ENCODE results near the gene PARL.

PARL gene

DNA sequence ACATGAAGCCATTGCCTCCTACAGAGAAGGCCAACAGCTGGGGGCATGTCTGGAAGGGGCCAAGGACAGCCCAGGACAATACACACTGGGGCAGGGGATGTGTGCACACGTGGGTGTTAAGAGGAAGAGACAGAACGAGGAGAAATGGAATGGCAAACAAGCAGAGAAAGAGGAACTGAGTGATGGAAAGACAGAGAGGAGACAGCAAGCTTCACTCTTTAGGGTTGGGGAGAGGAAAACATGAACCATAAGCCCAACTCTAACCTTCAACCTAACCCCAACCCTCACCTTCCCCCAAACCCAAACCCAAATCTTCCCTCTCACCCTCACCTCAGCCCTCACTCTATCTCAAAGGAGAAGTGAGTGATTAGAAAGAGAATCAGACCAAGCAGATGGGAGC is 11.9 kb upstream of the PARL start:
- H3K9me3 ChIP-seq (replicated peaks in 1 of 2; ENCODE audit: control insufficient read depth in 2 of 2, insufficient read depth in 1 of 2, low read depth in 1 of 2, low read length in 2 of 2) = no peaks in the 10 kb centered on the region
- no peaks in the 10 kb centered on the region for H3K36me3 ChIP-seq (replicated peaks in 1 of 2; ENCODE audit: control insufficient read depth in 2 of 2, insufficient read depth in 2 of 2, low read length in 2 of 2)
- no peak overlapping the region for H3K4ac ChIP-seq (ENCODE audit: low read length)
- H3K79me1 ChIP-seq (ENCODE audit: low read depth, low read length) = no peaks in the 10 kb centered on the region
- no peak overlapping the region for H4K8ac ChIP-seq (ENCODE audit: low read depth, low read length)
- H3K4me2 ChIP-seq (ENCODE audit: insufficient read depth, low read length, poor library complexity, severe bottlenecking) = no peak overlapping the region
- no peak overlapping the region for H2BK5ac ChIP-seq (ENCODE audit: low read length)
- H3K27me3 ChIP-seq (ENCODE audit: control insufficient read depth in 3 of 3, insufficient read depth in 3 of 3, low read depth in 1 of 3, low read length in 3 of 3) = peaks cover 0 to 37% (median 0%) of the 10 kb centered on the region in 3 experiments
- no peak overlapping the region for H3K23ac ChIP-seq (ENCODE audit: low read depth, low read length, poor library complexity)
- WGBS, 2 donors (ENCODE audit: extremely low coverage in 2 of 2, insufficient read length in 2 of 2, insufficient replicate concordance in 1 of 2) = no CpG with 5 or more reads among the region's 2 CpGs
- no peak overlapping the region for H3K14ac ChIP-seq (ENCODE audit: low read length)
- no peak overlapping the region for H4K91ac ChIP-seq (ENCODE audit: low read depth, low read length, poor library complexity)
- no peaks in the 10 kb centered on the region for H3K4me1 ChIP-seq (ENCODE audit: control insufficient read depth in 2 of 2, insufficient read depth in 1 of 2, low read depth in 1 of 2, low read length in 2 of 2)
- no peak overlapping the region for H3K18ac ChIP-seq (ENCODE audit: low read length)
- no peak overlapping the region for H3K27ac ChIP-seq (replicated peaks; ENCODE audit: low read length)
- no peak overlapping the region for H2AFZ ChIP-seq (ENCODE audit: low read length)
- no peak for DNase-seq (ENCODE audit: low spot score)
- no peak overlapping the region for H3K4me3 ChIP-seq (ENCODE audit: low read length in 2 of 2)
- no peak overlapping the region for H2AK5ac ChIP-seq (ENCODE audit: low read depth, low read length)
- no peak overlapping the region for H2BK12ac ChIP-seq (ENCODE audit: low read length)
- H2BK120ac ChIP-seq (ENCODE audit: low read depth, low read length) = no peak overlapping the region
- H3K9ac ChIP-seq (ENCODE audit: low read depth, low read length, poor library complexity) = no peak overlapping the region
- H2BK15ac ChIP-seq (ENCODE audit: low read length) = no peak overlapping the region

DNA sequence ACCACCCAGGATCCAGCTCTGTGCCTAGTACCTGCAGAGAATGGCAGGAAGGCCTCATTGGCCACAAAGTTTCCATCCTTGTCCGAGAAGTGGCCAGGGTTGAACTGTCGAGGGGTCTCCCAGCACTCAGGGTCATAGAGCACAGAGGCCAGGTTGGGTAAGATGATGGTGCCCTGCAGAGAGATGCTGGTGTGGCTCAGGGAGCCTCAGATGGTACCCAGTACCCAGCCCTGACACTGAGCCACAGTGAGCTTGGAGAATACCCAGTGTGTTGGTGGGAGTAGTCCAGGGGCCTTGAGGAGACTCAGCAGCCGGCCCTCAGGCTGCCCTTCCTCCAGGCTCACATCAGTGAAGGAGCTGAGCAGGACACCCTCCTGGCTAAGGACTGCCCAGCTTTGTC is 11.5 kb upstream of the PARL start:
- Histone ChIP-seq H3K36me3 (replicated peaks in 1 of 2; ENCODE audit: control insufficient read depth in 2 of 2, insufficient read depth in 2 of 2, low read length in 2 of 2) (no peaks in the 10 kb centered on the region), H2AFZ (ENCODE audit: low read length) (no peak overlapping the region), H3K79me1 (ENCODE audit: low read depth, low read length) (no peaks in the 10 kb centered on the region), H2BK12ac (ENCODE audit: low read length) (no peak overlapping the region), H2BK5ac (ENCODE audit: low read length) (no peak overlapping the region), H3K4ac (ENCODE audit: low read length) (no peak overlapping the region), H2BK15ac (ENCODE audit: low read length) (no peak overlapping the region), H3K9ac (ENCODE audit: low read depth, low read length, poor library complexity) (no peak overlapping the region), H4K91ac (ENCODE audit: low read depth, low read length, poor library complexity) (no peak overlapping the region), H3K27ac (replicated peaks; ENCODE audit: low read length) (no peak overlapping the region), H3K27me3 (ENCODE audit: control insufficient read depth in 3 of 3, insufficient read depth in 3 of 3, low read depth in 1 of 3, low read length in 3 of 3) (peaks cover 0 to 37% (median 0%) of the 10 kb centered on the region in 3 experiments), H3K23ac (ENCODE audit: low read depth, low read length, poor library complexity) (no peak overlapping the region), H2BK120ac (ENCODE audit: low read depth, low read length) (no peak overlapping the region), H3K4me3 (ENCODE audit: low read length in 2 of 2) (no peak overlapping the region), H3K18ac (ENCODE audit: low read length) (no peak overlapping the region), H3K14ac (ENCODE audit: low read length) (no peak overlapping the region), H3K4me1 (ENCODE audit: control insufficient read depth in 2 of 2, insufficient read depth in 1 of 2, low read depth in 1 of 2, low read length in 2 of 2) (no peaks in the 10 kb centered on the region), H3K9me3 (replicated peaks in 1 of 2; ENCODE audit: control insufficient read depth in 2 of 2, insufficient read depth in 1 of 2, low read depth in 1 of 2, low read length in 2 of 2) (no peaks in the 10 kb centered on the region), H3K4me2 (ENCODE audit: insufficient read depth, low read length, poor library complexity, severe bottlenecking) (no peak overlapping the region), H4K8ac (ENCODE audit: low read depth, low read length) (no peak overlapping the region), H2AK5ac (ENCODE audit: low read depth, low read length) (no peak overlapping the region)
- no peak for DNase-seq (ENCODE audit: low spot score)
- no CpG with 5 or more reads among the region's 3 CpGs for WGBS, 2 donors (ENCODE audit: extremely low coverage in 2 of 2, insufficient read length in 2 of 2, insufficient replicate concordance in 1 of 2)

- H3K36me3 ChIP-seq (replicated peaks in 1 of 2; ENCODE audit: control insufficient read depth in 2 of 2, insufficient read depth in 2 of 2, low read length in 2 of 2) = no peaks in the 10 kb centered on the region
- no peak overlapping the region for H3K4me3 ChIP-seq (ENCODE audit: low read length in 2 of 2)
- no peaks in the 10 kb centered on the region for H3K79me1 ChIP-seq (ENCODE audit: low read depth, low read length)
- H2AK5ac ChIP-seq (ENCODE audit: low read depth, low read length) = no peak overlapping the region
- H3K4me1 ChIP-seq (ENCODE audit: control insufficient read depth in 2 of 2, insufficient read depth in 1 of 2, low read depth in 1 of 2, low read length in 2 of 2) = no peaks in the 10 kb centered on the region
- H3K27ac ChIP-seq (replicated peaks; ENCODE audit: low read length) = no peak overlapping the region
- no peak overlapping the region for H2BK120ac ChIP-seq (ENCODE audit: low read depth, low read length)
- H4K91ac ChIP-seq (ENCODE audit: low read depth, low read length, poor library complexity) = no peak overlapping the region
- H2BK12ac ChIP-seq (ENCODE audit: low read length) = no peak overlapping the region
- no peak overlapping the region for H3K9ac ChIP-seq (ENCODE audit: low read depth, low read length, poor library complexity)
- H3K23ac ChIP-seq (ENCODE audit: low read depth, low read length, poor library complexity) = no peak overlapping the region
- no peak for DNase-seq (ENCODE audit: low spot score)
- H3K4me2 ChIP-seq (ENCODE audit: insufficient read depth, low read length, poor library complexity, severe bottlenecking) = no peak overlapping the region
- peaks cover 0 to 37% (median 0%) of the 10 kb centered on the region in 3 experiments for H3K27me3 ChIP-seq (ENCODE audit: control insufficient read depth in 3 of 3, insufficient read depth in 3 of 3, low read depth in 1 of 3, low read length in 3 of 3)
- peak overlapping the region; percentile 35 for H2AFZ ChIP-seq (ENCODE audit: low read length)
- no peak overlapping the region for H2BK5ac ChIP-seq (ENCODE audit: low read length)
- H3K9me3 ChIP-seq (replicated peaks in 1 of 2; ENCODE audit: control insufficient read depth in 2 of 2, insufficient read depth in 1 of 2, low read depth in 1 of 2, low read length in 2 of 2) = no peaks in the 10 kb centered on the region
- no peak overlapping the region for H3K18ac ChIP-seq (ENCODE audit: low read length)
- WGBS, 2 donors (ENCODE audit: extremely low coverage in 2 of 2, insufficient read length in 2 of 2, insufficient replicate concordance in 1 of 2) = no CpG with 5 or more reads among the region's 6 CpGs
- H4K8ac ChIP-seq (ENCODE audit: low read depth, low read length) = no peak overlapping the region
- H3K4ac ChIP-seq (ENCODE audit: low read length) = no peak overlapping the region
- H3K14ac ChIP-seq (ENCODE audit: low read length) = no peak overlapping the region
- H2BK15ac ChIP-seq (ENCODE audit: low read length) = no peak overlapping the region
These were observed 11.1 kb upstream of the PARL start for GRCh38 chr3:183895774-183896173.

GRCh38 chr3:183895296-183895695 is 10.6 kb upstream of the PARL start:
- Histone ChIP-seq H3K4me3 (ENCODE audit: low read length in 2 of 2) (no peak overlapping the region), H2BK15ac (ENCODE audit: low read length) (no peak overlapping the region), H3K18ac (ENCODE audit: low read length) (no peak overlapping the region), H4K8ac (ENCODE audit: low read depth, low read length) (no peak overlapping the region), H3K14ac (ENCODE audit: low read length) (no peak overlapping the region), H2AFZ (ENCODE audit: low read length) (peak overlapping the region; percentile 35), H3K4me1 (ENCODE audit: control insufficient read depth in 2 of 2, insufficient read depth in 1 of 2, low read depth in 1 of 2, low read length in 2 of 2) (no peaks in the 10 kb centered on the region), H3K4me2 (ENCODE audit: insufficient read depth, low read length, poor library complexity, severe bottlenecking) (no peak overlapping the region), H3K79me1 (ENCODE audit: low read depth, low read length) (no peaks in the 10 kb centered on the region), H3K9me3 (replicated peaks in 1 of 2; ENCODE audit: control insufficient read depth in 2 of 2, insufficient read depth in 1 of 2, low read depth in 1 of 2, low read length in 2 of 2) (no peaks in the 10 kb centered on the region), H3K23ac (ENCODE audit: low read depth, low read length, poor library complexity) (no peak overlapping the region), H2BK5ac (ENCODE audit: low read length) (no peak overlapping the region), H2BK120ac (ENCODE audit: low read depth, low read length) (no peak overlapping the region), H2AK5ac (ENCODE audit: low read depth, low read length) (no peak overlapping the region), H3K27me3 (ENCODE audit: control insufficient read depth in 3 of 3, insufficient read depth in 3 of 3, low read depth in 1 of 3, low read length in 3 of 3) (peaks cover 0 to 37% (median 0%) of the 10 kb centered on the region in 3 experiments), H3K4ac (ENCODE audit: low read length) (no peak overlapping the region), H3K9ac (ENCODE audit: low read depth, low read length, poor library complexity) (no peak overlapping the region), H2BK12ac (ENCODE audit: low read length) (no peak overlapping the region), H3K36me3 (replicated peaks in 1 of 2; ENCODE audit: control insufficient read depth in 2 of 2, insufficient read depth in 2 of 2, low read length in 2 of 2) (no peaks in the 10 kb centered on the region), H3K27ac (replicated peaks; ENCODE audit: low read length) (no peak overlapping the region), H4K91ac (ENCODE audit: low read depth, low read length, poor library complexity) (no peak overlapping the region)
- peak; percentile 37 for DNase-seq (ENCODE audit: low spot score)
- WGBS, 2 donors (ENCODE audit: extremely low coverage in 2 of 2, insufficient read length in 2 of 2, insufficient replicate concordance in 1 of 2) = no CpG with 5 or more reads among the region's 5 CpGs
